Kidney (tissue), 14 donors: ENCODE results near the gene DLGAP1. TPM values are rescaled to one million over a fixed set of nuclear protein-coding genes. Genes with fewer than 3 reads are reported as not detected.

Source experiments
- DNase-seq, 5 donors: peaks; one replicate each; pipeline ENCODE4 v3.0.0-alpha.2; 2013 to 2020
- FAIRE-seq: peaks from 2 replicates; lab custom pipeline; 2012; peaks lifted over from hg19 to GRCh38; lab: Jason Lieb, UNC
- H3K27ac ChIP-seq, 2 donors: one replicate each; pipeline ENCODE4 v1.7.0; 2013; ENCODE audit warnings: low read depth in 2 of 2, low read length in 2 of 2, inconsistent platforms in 1 of 2
- H3K27me3 ChIP-seq: one replicate; pipeline ENCODE4 v1.7.1; 2013; ENCODE audit warnings: low read length, inconsistent platforms; ENCODE audit not compliant: control insufficient read depth, insufficient read depth
- H3K36me3 ChIP-seq, 3 donors: one replicate each; pipeline versions ENCODE4 v1.7.0 to v1.7.1; 2013; ENCODE audit warnings: low read length in 3 of 3, control low read depth in 1 of 3, inconsistent platforms in 1 of 3; ENCODE audit not compliant: insufficient read depth in 3 of 3, control insufficient read depth in 2 of 3
- H3K4me1 ChIP-seq, 3 donors: one replicate each; pipeline versions ENCODE4 v1.7.0 to v1.7.1; 2013; ENCODE audit warnings: low read length in 3 of 3, inconsistent platforms in 1 of 3, low read depth in 1 of 3; ENCODE audit not compliant: control insufficient read depth in 2 of 3, insufficient read depth in 2 of 3
- H3K4me3 ChIP-seq, 3 donors: one replicate each; pipeline versions ENCODE4 v1.7.0 to v1.8.1; 2013; ENCODE audit warnings: low read length in 3 of 3, control low read depth in 1 of 3, inconsistent platforms in 1 of 3
- H3K9ac ChIP-seq, 3 donors: one replicate each; pipeline versions ENCODE4 v1.7.0 to v1.7.1; 2013; ENCODE audit warnings: low read length in 3 of 3, control low read depth in 1 of 3, inconsistent platforms in 1 of 3
- H3K9me3 ChIP-seq, 3 donors: one replicate each; pipeline versions ENCODE4 v1.7.0 to v1.7.1; 2013; ENCODE audit warnings: low read length in 3 of 3, control low read depth in 1 of 3, inconsistent platforms in 1 of 3; ENCODE audit not compliant: control insufficient read depth in 2 of 3, insufficient read depth in 1 of 3
- intact Hi-C: fragments of 100-400 bp; cut with DNase I; formaldehyde crosslinking; loops from one replicate; pipeline ENCODE4 v1.11.1; 2022
- polyA plus RNA-seq: library from polyadenylated mRNA; stranded (reverse); fragments of 350-450 nt; fragmentation: Illumina TruSeq; extraction: RNeasy Lipid Tissue Mini Kit (QIAGEN cat#74804); gene quantifications from one replicate; pipeline ENCODE4 v1.2.3, GENCODE V29; 2014; ENCODE audit warnings: low read depth, low replicate concordance; ENCODE audit not compliant: insufficient read depth
- total RNA-seq: library from RNA; stranded (reverse); fragmentation: NEBNext Ultra II Directional; extraction: Animal tissue kit (Norgen Biotek cat#: 25700); gene quantifications from one replicate; pipeline ENCODE4 v1.2.1, GENCODE V29; 2021
- TF ChIP-seq, protein P1 (sequence below): IDR thresholded peaks from 3 replicates; pipeline ENCODE4 v1.5.1; 2012; ENCODE audit warnings: mild to moderate bottlenecking, moderate library complexity, borderline replicate concordance; ENCODE audit not compliant: insufficient read depth; ENCODE audit errors: extremely low read depth
- donor health status: control.
- donor health status: control.
- donor health status: control.
- donor health status: control.
- donor health status: control.
- donor health status: DM: yes; HTN: yes; CAD: no.
- donor health status: Normal renal cell carcinoma (clear cell type).

Gene DLGAP1
- total and polyA plus RNA-seq, 2 donors from 2014 or later, result 1.2 to 32.8 TPM

- no peak for FAIRE-seq
- TF ChIP-seq, protein P1, sequence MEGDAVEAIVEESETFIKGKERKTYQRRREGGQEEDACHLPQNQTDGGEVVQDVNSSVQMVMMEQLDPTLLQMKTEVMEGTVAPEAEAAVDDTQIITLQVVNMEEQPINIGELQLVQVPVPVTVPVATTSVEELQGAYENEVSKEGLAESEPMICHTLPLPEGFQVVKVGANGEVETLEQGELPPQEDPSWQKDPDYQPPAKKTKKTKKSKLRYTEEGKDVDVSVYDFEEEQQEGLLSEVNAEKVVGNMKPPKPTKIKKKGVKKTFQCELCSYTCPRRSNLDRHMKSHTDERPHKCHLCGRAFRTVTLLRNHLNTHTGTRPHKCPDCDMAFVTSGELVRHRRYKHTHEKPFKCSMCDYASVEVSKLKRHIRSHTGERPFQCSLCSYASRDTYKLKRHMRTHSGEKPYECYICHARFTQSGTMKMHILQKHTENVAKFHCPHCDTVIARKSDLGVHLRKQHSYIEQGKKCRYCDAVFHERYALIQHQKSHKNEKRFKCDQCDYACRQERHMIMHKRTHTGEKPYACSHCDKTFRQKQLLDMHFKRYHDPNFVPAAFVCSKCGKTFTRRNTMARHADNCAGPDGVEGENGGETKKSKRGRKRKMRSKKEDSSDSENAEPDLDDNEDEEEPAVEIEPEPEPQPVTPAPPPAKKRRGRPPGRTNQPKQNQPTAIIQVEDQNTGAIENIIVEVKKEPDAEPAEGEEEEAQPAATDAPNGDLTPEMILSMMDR, result no peak
- no peaks in the 10 kb centered on the region for H3K27me3 ChIP-seq
- intact Hi-C loops, result loop anchor here (10.0 kb wide), 1 partner anchor 52 kb away; no protein-coding TSS in a partner anchor
- H3K4me1 ChIP-seq, result no peaks in the 10 kb centered on the region
- H3K4me3 ChIP-seq, result no peak overlapping the region
- H3K9ac ChIP-seq, result no peak overlapping the region
- no peak overlapping the region for H3K27ac ChIP-seq
- H3K36me3 ChIP-seq, result no peaks in the 10 kb centered on the region
- no peak for DNase-seq
- no peaks in the 10 kb centered on the region for H3K9me3 ChIP-seq
Measured at GRCh38 chr18:4356929-4357328, 98.2 kb downstream of the DLGAP1 start.

GRCh38 chr18:4353853-4354418, 101.2 kb downstream of the DLGAP1 start:
- no peak overlapping the region for H3K27ac ChIP-seq
- no peaks in the 10 kb centered on the region for H3K36me3 ChIP-seq
- TF ChIP-seq, protein P1, result no peak
- DNase-seq (no peak), FAIRE-seq (no peak)
- no peak overlapping the region for H3K9ac ChIP-seq
- no peak overlapping the region for H3K4me3 ChIP-seq
- H3K4me1 ChIP-seq, result no peaks in the 10 kb centered on the region
- intact Hi-C loops, result loop anchor here (10.0 kb wide), 1 partner anchor 49 kb away; no protein-coding TSS in a partner anchor
- H3K27me3 ChIP-seq, result no peaks in the 10 kb centered on the region
- H3K9me3 ChIP-seq, result no peaks in the 10 kb centered on the region

DNA sequence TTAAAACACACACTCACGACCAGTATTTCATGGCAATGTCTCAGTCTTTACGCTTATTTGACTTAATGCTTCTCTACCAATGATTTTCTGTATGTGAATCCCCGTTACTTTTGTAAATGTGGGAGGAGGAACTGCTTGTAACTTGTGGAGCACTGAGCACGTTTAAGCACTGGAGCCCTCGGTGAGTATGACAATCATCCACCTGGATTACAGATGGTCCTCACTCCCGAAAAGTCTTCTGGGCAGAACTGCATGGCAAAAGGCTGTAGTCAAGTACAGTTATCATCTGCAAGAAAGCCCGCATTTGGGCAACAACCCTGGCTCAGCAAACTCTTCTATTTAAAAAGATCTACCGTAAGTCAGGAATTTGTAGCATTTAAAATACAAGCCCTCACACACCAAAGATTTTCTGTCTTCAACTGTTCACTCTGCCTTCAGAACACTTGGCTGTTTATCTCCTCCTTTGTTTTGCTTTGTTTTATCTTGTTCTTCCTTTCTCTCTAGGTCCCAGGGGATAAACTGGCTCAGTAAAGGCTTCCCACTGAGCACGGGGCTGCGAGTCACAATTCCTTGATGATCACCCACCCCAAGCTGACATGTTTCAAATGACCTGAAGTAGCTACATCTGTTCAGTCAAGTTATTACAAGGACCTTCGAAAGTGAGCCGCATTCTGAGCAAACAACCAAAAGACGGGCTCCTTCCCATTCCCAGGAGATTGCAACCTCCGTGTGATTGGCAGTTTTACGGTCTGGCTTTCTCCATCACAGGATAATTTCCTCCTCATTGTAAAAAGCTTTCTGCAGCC, 102.2 kb downstream of the DLGAP1 start:
- no peaks in the 10 kb centered on the region for H3K9me3 ChIP-seq
- TF ChIP-seq, protein P1, result no peak
- no peaks in the 10 kb centered on the region for H3K4me1 ChIP-seq
- no peak overlapping the region for H3K9ac ChIP-seq
- no peak overlapping the region for H3K4me3 ChIP-seq
- peak in 3 of 5 donors; percentile 43 to 76 (median 60) for DNase-seq
- intact Hi-C loops, result loop anchor here (10.0 kb wide), 1 partner anchor 48 kb away; no protein-coding TSS in a partner anchor
- no peak overlapping the region for H3K27ac ChIP-seq
- H3K27me3 ChIP-seq, result no peaks in the 10 kb centered on the region
- H3K36me3 ChIP-seq, result no peaks in the 10 kb centered on the region
- FAIRE-seq, result no peak
